ENCODE measurements around the gene TELO2.

DNA sequence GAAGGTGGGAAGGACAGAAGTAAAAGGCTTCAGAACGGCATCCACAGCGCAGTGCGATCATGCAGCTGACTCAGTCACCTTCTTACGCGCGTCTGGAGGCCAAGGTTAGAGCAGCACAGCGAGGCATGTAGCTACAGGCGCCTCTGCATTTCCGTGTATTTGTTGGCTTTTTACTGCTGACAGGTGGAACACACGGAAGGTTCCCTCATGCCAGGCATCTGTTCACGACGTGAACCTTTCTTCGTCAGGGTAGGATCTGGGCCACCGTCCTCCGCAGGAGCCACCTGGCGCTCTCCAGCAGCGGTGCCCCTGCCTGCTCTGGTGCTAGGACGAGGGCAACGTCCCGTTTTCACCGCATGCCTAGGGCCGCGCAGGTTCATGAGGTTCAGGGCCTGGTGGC lies 55.6 kb downstream of the TELO2 start:
- no peak for TF ChIP-seq CTCF (IDR thresholded peaks at IDR 0.05; ENCODE audit: low read depth, low read length, missing input control)
- TF ChIP-seq, protein P1, sequence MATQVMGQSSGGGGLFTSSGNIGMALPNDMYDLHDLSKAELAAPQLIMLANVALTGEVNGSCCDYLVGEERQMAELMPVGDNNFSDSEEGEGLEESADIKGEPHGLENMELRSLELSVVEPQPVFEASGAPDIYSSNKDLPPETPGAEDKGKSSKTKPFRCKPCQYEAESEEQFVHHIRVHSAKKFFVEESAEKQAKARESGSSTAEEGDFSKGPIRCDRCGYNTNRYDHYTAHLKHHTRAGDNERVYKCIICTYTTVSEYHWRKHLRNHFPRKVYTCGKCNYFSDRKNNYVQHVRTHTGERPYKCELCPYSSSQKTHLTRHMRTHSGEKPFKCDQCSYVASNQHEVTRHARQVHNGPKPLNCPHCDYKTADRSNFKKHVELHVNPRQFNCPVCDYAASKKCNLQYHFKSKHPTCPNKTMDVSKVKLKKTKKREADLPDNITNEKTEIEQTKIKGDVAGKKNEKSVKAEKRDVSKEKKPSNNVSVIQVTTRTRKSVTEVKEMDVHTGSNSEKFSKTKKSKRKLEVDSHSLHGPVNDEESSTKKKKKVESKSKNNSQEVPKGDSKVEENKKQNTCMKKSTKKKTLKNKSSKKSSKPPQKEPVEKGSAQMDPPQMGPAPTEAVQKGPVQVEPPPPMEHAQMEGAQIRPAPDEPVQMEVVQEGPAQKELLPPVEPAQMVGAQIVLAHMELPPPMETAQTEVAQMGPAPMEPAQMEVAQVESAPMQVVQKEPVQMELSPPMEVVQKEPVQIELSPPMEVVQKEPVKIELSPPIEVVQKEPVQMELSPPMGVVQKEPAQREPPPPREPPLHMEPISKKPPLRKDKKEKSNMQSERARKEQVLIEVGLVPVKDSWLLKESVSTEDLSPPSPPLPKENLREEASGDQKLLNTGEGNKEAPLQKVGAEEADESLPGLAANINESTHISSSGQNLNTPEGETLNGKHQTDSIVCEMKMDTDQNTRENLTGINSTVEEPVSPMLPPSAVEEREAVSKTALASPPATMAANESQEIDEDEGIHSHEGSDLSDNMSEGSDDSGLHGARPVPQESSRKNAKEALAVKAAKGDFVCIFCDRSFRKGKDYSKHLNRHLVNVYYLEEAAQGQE (IDR thresholded peaks at IDR 0.05): no peak
- TF ChIP-seq GABPA (IDR thresholded peaks at IDR 0.05 in 1 of 2, conservative IDR thresholded peaks at IDR 0.05 in 1 of 2): no peak
- TF ChIP-seq RAD21 (IDR thresholded peaks at IDR 0.05): no peak
